HG03039 (cell line): ENCODE data around the gene ANKRD36.
"Not testable (repeated sequence)": the region's sequence is repeated elsewhere in the genome, so short reads cannot be mapped to it uniquely, and the experiment has no call there.

Experiments
- ATAC-seq: cut with Tn5 transposase; IDR thresholded peaks from one replicate; pipeline ENCODE4 v1.9.1; 2021; ENCODE audit warnings: mild to moderate bottlenecking, moderate library complexity; ENCODE audit not compliant: unreplicated experiment

The ANKRD36 gene

DNA sequence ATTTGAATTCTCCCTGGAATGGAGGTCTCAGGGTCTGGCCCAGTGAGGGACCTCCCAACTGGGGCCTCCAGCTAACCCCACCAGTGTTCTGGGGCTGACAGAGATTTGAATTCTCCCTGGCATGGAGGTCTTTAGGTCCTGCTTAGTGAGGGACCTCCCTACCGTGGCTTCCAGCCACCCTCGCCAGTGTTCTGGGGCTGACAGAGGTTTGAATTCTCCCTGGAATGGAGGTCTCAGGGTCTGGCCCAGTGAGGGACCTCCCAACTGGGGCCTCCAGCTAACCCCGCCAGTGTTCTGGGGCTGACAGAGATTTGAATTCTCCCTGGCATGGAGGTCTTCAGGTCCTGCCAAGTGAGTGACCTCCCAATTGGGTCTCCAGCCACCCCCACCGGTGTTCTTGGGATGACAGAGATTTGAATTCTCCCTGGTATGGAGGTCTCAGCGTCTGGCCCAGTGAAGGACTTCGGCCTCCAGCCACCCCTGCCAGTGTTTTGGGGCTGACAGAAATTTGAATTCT lies 155.2 kb downstream of the ANKRD36 start:
- ATAC-seq, result not testable (repeated sequence)

DNA sequence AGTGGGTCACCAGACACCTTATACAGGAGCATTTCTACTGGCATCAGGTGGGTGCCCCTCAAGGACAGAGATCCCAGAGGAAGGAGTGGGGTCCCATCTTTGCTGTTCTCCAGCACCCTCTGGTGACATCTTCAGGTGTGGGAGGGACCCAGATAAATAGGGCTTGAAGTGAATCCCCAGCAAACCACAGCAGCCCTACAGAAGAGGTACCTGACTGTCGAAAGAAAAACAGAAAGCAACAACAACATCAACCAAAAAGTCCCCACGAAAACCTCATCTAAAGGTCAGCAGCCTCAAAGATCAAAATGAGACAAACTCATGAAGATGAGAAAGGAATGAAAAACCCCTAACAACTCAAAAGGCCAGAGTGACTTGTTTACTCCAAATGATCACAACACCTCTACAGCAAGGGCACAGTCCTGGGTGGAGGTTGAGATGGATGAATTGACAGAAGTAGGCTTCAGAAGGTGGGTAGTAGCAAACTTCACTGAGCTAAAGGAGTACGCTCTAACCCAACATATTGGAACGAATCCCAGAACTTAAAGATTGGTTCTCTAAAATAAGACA lies 163.4 kb downstream of the ANKRD36 start:
- not testable (repeated sequence) for ATAC-seq

DNA sequence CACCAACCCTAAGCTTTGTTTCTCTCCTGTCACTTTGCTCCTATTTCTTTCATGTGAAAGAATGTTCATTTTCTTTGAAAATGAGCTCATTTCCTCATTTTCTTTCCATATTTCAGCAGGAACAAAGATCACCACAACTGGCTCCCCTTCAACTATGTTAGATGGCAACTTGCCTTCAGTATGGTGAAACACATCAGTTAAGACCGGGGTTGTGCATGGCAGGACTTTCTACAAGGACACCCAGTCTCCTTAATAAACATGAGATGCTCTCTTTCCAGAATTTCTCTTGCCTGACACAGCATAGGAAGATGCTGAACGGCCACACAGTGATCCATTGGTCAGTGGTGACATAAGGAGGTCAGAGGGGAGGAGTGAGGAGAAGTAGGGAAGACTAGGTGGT lies 172.2 kb downstream of the ANKRD36 start:
- not testable (repeated sequence) for ATAC-seq

DNA sequence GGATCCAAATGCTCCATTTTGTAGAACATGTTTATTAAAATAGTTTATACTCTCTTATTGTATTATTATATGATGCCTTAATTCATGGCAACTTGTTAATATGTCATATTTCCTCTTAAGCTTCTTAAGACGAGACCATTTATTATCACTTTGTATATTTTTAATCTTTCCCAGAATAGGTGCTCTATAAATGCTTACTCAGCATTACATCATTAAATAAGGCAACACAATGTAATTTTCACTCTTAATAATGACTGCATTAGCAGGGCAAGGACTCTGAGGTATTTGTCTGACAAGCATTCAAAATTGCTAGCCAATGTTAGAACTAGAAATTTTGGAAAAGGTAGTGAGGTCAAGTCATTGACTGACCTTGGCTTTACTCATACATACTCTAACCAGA lies 180.7 kb downstream of the ANKRD36 start:
- not testable (repeated sequence) for ATAC-seq
